BLaER1 treated with 17β-estradiol and CSF1 and Interleukin-3, amounts not matched to agents 10 nM and 100 nM (cell line): ENCODE data around the gene HERC2.
"Not testable (repeated sequence)": the region's sequence is repeated elsewhere in the genome, so short reads cannot be mapped to it uniquely, and the experiment has no call there.

Experiments
- H3K27ac ChIP-seq, 11 experiments: shearing (Covaris generic); formaldehyde crosslinking; 2 replicates each; pipeline ENCODE4 v1.8.1; 2022
- H3K27me3 ChIP-seq, 11 experiments: shearing (Covaris generic); formaldehyde crosslinking; 2 replicates each; pipeline ENCODE4 v1.8.1; 2022
- H3K36me3 ChIP-seq, 11 experiments: shearing (Covaris generic); formaldehyde crosslinking; 2 replicates each; pipeline ENCODE4 v1.8.1; 2022
- H3K4me1 ChIP-seq, 10 experiments: shearing (Covaris generic); formaldehyde crosslinking; 2 replicates each; pipeline ENCODE4 v1.8.1; 2022
- H3K4me2 ChIP-seq, 11 experiments: shearing (Covaris generic); formaldehyde crosslinking; 2 replicates each; pipeline ENCODE4 v1.8.1; 2022
- H3K4me3 ChIP-seq, 10 experiments: shearing (Covaris generic); formaldehyde crosslinking; 2 replicates each; pipeline ENCODE4 v1.8.1; 2022
- H3K9ac ChIP-seq, 11 experiments: shearing (Covaris generic); formaldehyde crosslinking; 2 replicates each; pipeline ENCODE4 v1.8.1; 2022
- H3K9me3 ChIP-seq, 11 experiments: shearing (Covaris generic); formaldehyde crosslinking; replicated peaks in 1 of 11; 2 replicates each; pipeline ENCODE4 v1.8.1; 2022
- H4K20me1 ChIP-seq, 11 experiments: shearing (Covaris generic); formaldehyde crosslinking; 2 replicates each; pipeline ENCODE4 v1.8.1; 2022
- Cebpa-rat ChIP-seq, 11 experiments: shearing (Covaris generic); IDR thresholded peaks; 2 replicates each; pipeline ENCODE4 v1.8.1; 2022

HERC2 gene

GRCh38 chr15:28262438-28262837, 59.5 kb downstream of the HERC2 start:
- TF ChIP-seq Cebpa-rat (IDR thresholded peaks at IDR 0.05): no peak
- H3K4me1 ChIP-seq: peaks cover 0 to 26% (median 14%) of the 10 kb centered on the region in 10 experiments; a peak in 17 of 20 replicates
- H3K9ac ChIP-seq: no peak overlapping the region
- peaks cover 78 to 100% (median 90%) of the 10 kb centered on the region in 11 experiments for H3K36me3 ChIP-seq
- no peaks in the 10 kb centered on the region for H3K27me3 ChIP-seq
- no peak overlapping the region for H3K4me2 ChIP-seq
- peaks cover 0 to 40% (median 26%) of the 10 kb centered on the region in 11 experiments; a peak in 14 of 22 replicates for H4K20me1 ChIP-seq
- no peak overlapping the region for H3K4me3 ChIP-seq
- no peaks in the 10 kb centered on the region for H3K9me3 ChIP-seq
- no peak overlapping the region for H3K27ac ChIP-seq

GRCh38 chr15:28260722-28261121, 61.3 kb downstream of the HERC2 start:
- peaks cover 0 to 40% (median 26%) of the 10 kb centered on the region in 11 experiments; a peak in 14 of 22 replicates for H4K20me1 ChIP-seq
- peaks cover 77 to 100% (median 90%) of the 10 kb centered on the region in 11 experiments for H3K36me3 ChIP-seq
- H3K9ac ChIP-seq: peak overlapping the region in 1 of 11 experiments; percentile 21; a peak in 1 of 22 replicates
- H3K4me3 ChIP-seq: no peak overlapping the region
- H3K27me3 ChIP-seq: no peaks in the 10 kb centered on the region
- H3K9me3 ChIP-seq: no peaks in the 10 kb centered on the region
- peak overlapping the region in 7 of 11 experiments; percentile 25 to 59 (median 32); a peak in 12 of 22 replicates for H3K4me2 ChIP-seq
- no peak overlapping the region for H3K27ac ChIP-seq
- peaks cover 0 to 25% (median 14%) of the 10 kb centered on the region in 10 experiments; a peak in 17 of 20 replicates for H3K4me1 ChIP-seq
- no peak for TF ChIP-seq Cebpa-rat (IDR thresholded peaks at IDR 0.05)

GRCh38 chr15:28260317-28260716, 61.7 kb downstream of the HERC2 start:
- Histone ChIP-seq H4K20me1 (peaks cover 0 to 40% (median 22%) of the 10 kb centered on the region in 11 experiments; a peak in 14 of 22 replicates), H3K9me3 (no peaks in the 10 kb centered on the region), H3K9ac (no peak overlapping the region), H3K27me3 (no peaks in the 10 kb centered on the region), H3K4me2 (peak overlapping the region in 7 of 11 experiments; percentile 25 to 59 (median 32); a peak in 11 of 22 replicates), H3K4me1 (peaks cover 0 to 21% (median 13%) of the 10 kb centered on the region in 10 experiments; a peak in 17 of 20 replicates), H3K4me3 (no peak overlapping the region), H3K36me3 (peaks cover 77 to 100% (median 90%) of the 10 kb centered on the region in 11 experiments), H3K27ac (no peak overlapping the region)
- TF ChIP-seq Cebpa-rat (IDR thresholded peaks at IDR 0.05): no peak

- no peaks in the 10 kb centered on the region for H3K27me3 ChIP-seq
- peaks cover 0 to 7% (median 2%) of the 10 kb centered on the region in 11 experiments; a peak in 5 of 22 replicates for H3K9me3 ChIP-seq
- no peak for TF ChIP-seq Cebpa-rat (IDR thresholded peaks at IDR 0.05)
- no peak overlapping the region for H3K9ac ChIP-seq
- H3K36me3 ChIP-seq: peaks cover 82 to 100% (median 95%) of the 10 kb centered on the region in 11 experiments
- peaks cover 0 to 8% (median 7%) of the 10 kb centered on the region in 10 experiments; a peak in 17 of 20 replicates for H3K4me1 ChIP-seq
- no peak overlapping the region for H3K4me2 ChIP-seq
- no peak overlapping the region for H3K27ac ChIP-seq
- peaks cover 0 to 17% (median 9%) of the 10 kb centered on the region in 11 experiments; a peak in 10 of 22 replicates for H4K20me1 ChIP-seq
- H3K4me3 ChIP-seq: no peak overlapping the region
Observed at GRCh38 chr15:28255965-28256364, 66.0 kb downstream of the HERC2 start.

GRCh38 chr15:28252831-28253230, 69.1 kb downstream of the HERC2 start:
- no peak overlapping the region for H3K4me3 ChIP-seq
- H3K36me3 ChIP-seq: peaks cover 88 to 98% (median 90%) of the 10 kb centered on the region in 11 experiments
- no peak overlapping the region for H3K9ac ChIP-seq

GRCh38 chr15:28246605-28247004, 75.4 kb downstream of the HERC2 start:
- Histone ChIP-seq H3K9ac (no peak overlapping the region), H3K9me3 (peaks cover 14 to 50% (median 31%) of the 10 kb centered on the region in 11 experiments), H3K27me3 (no peaks in the 10 kb centered on the region), H3K36me3 (peaks cover 81 to 95% (median 87%) of the 10 kb centered on the region in 11 experiments), H3K4me3 (no peak overlapping the region), H3K4me2 (no peak overlapping the region), H3K4me1 (no peaks in the 10 kb centered on the region), H3K27ac (no peak overlapping the region), H4K20me1 (no peaks in the 10 kb centered on the region)
- no peak for TF ChIP-seq Cebpa-rat (IDR thresholded peaks at IDR 0.05)

More at GRCh38 chr15:28252831-28253230, 69.1 kb downstream of the HERC2 start:
- TF ChIP-seq Cebpa-rat (IDR thresholded peaks at IDR 0.05): no peak
- Histone ChIP-seq H3K27me3 (no peaks in the 10 kb centered on the region), H3K4me1 (no peaks in the 10 kb centered on the region), H4K20me1 (no peaks in the 10 kb centered on the region; a peak in 1 of 22 replicates), H3K4me2 (no peak overlapping the region), H3K9me3 (peaks cover 0 to 19% (median 6%) of the 10 kb centered on the region in 11 experiments; a peak in 9 of 22 replicates), H3K27ac (no peak overlapping the region)

GRCh38 chr15:28243901-28244300, 78.1 kb downstream of the HERC2 start:
- no peak for TF ChIP-seq Cebpa-rat (IDR thresholded peaks at IDR 0.05)
- peaks cover 14 to 44% (median 29%) of the 10 kb centered on the region in 11 experiments for H3K9me3 ChIP-seq
- no peaks in the 10 kb centered on the region for H3K27me3 ChIP-seq
- H3K27ac ChIP-seq: no peak overlapping the region
- no peak overlapping the region for H3K4me2 ChIP-seq
- H4K20me1 ChIP-seq: no peaks in the 10 kb centered on the region
- H3K4me3 ChIP-seq: no peak overlapping the region
- H3K36me3 ChIP-seq: peaks cover 74 to 91% (median 86%) of the 10 kb centered on the region in 11 experiments
- no peak overlapping the region for H3K9ac ChIP-seq
- no peaks in the 10 kb centered on the region for H3K4me1 ChIP-seq

- H3K36me3 ChIP-seq: peaks cover 74 to 91% (median 86%) of the 10 kb centered on the region in 11 experiments
Observed at GRCh38 chr15:28243399-28243798, 78.6 kb downstream of the HERC2 start.

GRCh38 chr15:28238296-28238695, 83.7 kb downstream of the HERC2 start:
- not testable (repeated sequence) for H3K27ac ChIP-seq, H3K4me3 ChIP-seq, H3K9ac ChIP-seq, H4K20me1 ChIP-seq, H3K27me3 ChIP-seq, H3K4me2 ChIP-seq, H3K4me1 ChIP-seq
- H3K36me3 ChIP-seq: peaks cover 40 to 76% (median 52%) of the 10 kb centered on the region in 11 experiments
- H3K9me3 ChIP-seq: peaks cover under 1 to 22% (median 11%) of the 10 kb centered on the region in 11 experiments; a peak in 18 of 22 replicates

More at GRCh38 chr15:28243399-28243798, 78.6 kb downstream of the HERC2 start:
- no peak overlapping the region for H3K4me3 ChIP-seq
- TF ChIP-seq Cebpa-rat (IDR thresholded peaks at IDR 0.05): no peak
- no peaks in the 10 kb centered on the region for H3K4me1 ChIP-seq
- H3K9me3 ChIP-seq: peaks cover 14 to 42% (median 29%) of the 10 kb centered on the region in 11 experiments
- no peak overlapping the region for H3K9ac ChIP-seq
- no peaks in the 10 kb centered on the region for H4K20me1 ChIP-seq
- no peak overlapping the region for H3K4me2 ChIP-seq
- H3K27me3 ChIP-seq: no peaks in the 10 kb centered on the region
- H3K27ac ChIP-seq: no peak overlapping the region

- H3K4me3 ChIP-seq, H3K9me3 ChIP-seq, H3K27me3 ChIP-seq, H4K20me1 ChIP-seq: not testable (repeated sequence)
- Histone ChIP-seq H3K9ac (0 out of 22 replicates have a peak overlapping the region, but pooled peaks of 1 of the 11 experiments have one; percentile 15), H3K4me2 (peak overlapping the region in 8 of 11 experiments; percentile 11 to 48 (median 27); a peak in 10 of 22 replicates), H3K4me1 (peaks cover 5 to 14% (median 9%) of the 10 kb centered on the region in 10 experiments; a peak in 14 of 20 replicates), H3K27ac (peak overlapping the region in 1 of 11 experiments; percentile 35; a peak in 3 of 22 replicates), H3K36me3 (peaks cover 29 to 53% (median 39%) of the 10 kb centered on the region in 11 experiments)
Observed at GRCh38 chr15:28231743-28232142, 90.2 kb downstream of the HERC2 start.

GRCh38 chr15:28231336-28231735, 90.6 kb downstream of the HERC2 start:
- Histone ChIP-seq H3K4me1 (peaks cover 5 to 14% (median 9%) of the 10 kb centered on the region in 10 experiments; a peak in 14 of 20 replicates), H3K36me3 (peaks cover 31 to 57% (median 42%) of the 10 kb centered on the region in 11 experiments), H3K4me2 (peak overlapping the region in 8 of 11 experiments; percentile 11 to 50 (median 30); a peak in 7 of 22 replicates), H3K9me3 (peaks cover 0 to 10% (median 0%) of the 10 kb centered on the region in 11 experiments; a peak in 5 of 22 replicates)
- not testable (repeated sequence) for H3K4me3 ChIP-seq, H3K27ac ChIP-seq, H3K9ac ChIP-seq, H4K20me1 ChIP-seq, H3K27me3 ChIP-seq

- H3K4me2 ChIP-seq, H3K4me3 ChIP-seq, H3K9ac ChIP-seq, H3K27ac ChIP-seq, H3K27me3 ChIP-seq, H4K20me1 ChIP-seq: not testable (repeated sequence)
- peaks cover 0 to 10% (median 0%) of the 10 kb centered on the region in 11 experiments; a peak in 6 of 22 replicates for H3K9me3 ChIP-seq
- peaks cover 33 to 61% (median 47%) of the 10 kb centered on the region in 11 experiments for H3K36me3 ChIP-seq
- peaks cover 5 to 14% (median 9%) of the 10 kb centered on the region in 10 experiments; a peak in 14 of 20 replicates for H3K4me1 ChIP-seq
Observed at GRCh38 chr15:28228990-28229640, 92.9 kb downstream of the HERC2 start.
